Osteoblast (primary cell): ENCODE results near the gene IL17RD. TPM values are rescaled to one million over a fixed set of nuclear protein-coding genes. Genes with fewer than 3 reads are reported as not detected.

Experiments used
- DNase-seq: peaks from one replicate; pipeline ENCODE4 v3.0.0; 2011; ENCODE audit warnings: low spot score, mixed read lengths; ENCODE audit not compliant: insufficient read length; ENCODE audit errors: missing footprints
- H2AFZ ChIP-seq: 2 replicates; pipeline ENCODE4 v1.6.0; 2011; ENCODE audit warnings: mild to moderate bottlenecking, low read length
- H3K27ac ChIP-seq: 2 replicates; pipeline ENCODE4 v1.5.1; 2011; ENCODE audit warnings: mild to moderate bottlenecking, low read depth, low read length, moderate library complexity
- H3K27me3 ChIP-seq: 2 replicates; pipeline ENCODE4 v1.6.0; 2012; ENCODE audit warnings: mild to moderate bottlenecking, control low read depth, inconsistent platforms, low read length, moderate library complexity; ENCODE audit not compliant: insufficient read depth
- H3K36me3 ChIP-seq: 2 replicates; pipeline ENCODE4 v1.5.1; 2011; ENCODE audit warnings: mild to moderate bottlenecking, low read length, control low read depth, moderate library complexity; ENCODE audit not compliant: insufficient read depth
- H3K4me1 ChIP-seq: 2 replicates; pipeline ENCODE4 v1.5.1; 2011; ENCODE audit warnings: mild to moderate bottlenecking, low read length, control low read depth, moderate library complexity; ENCODE audit not compliant: insufficient read depth
- H3K4me2 ChIP-seq: 2 replicates; pipeline ENCODE4 v1.6.0; 2011; ENCODE audit warnings: mild to moderate bottlenecking, low read length; ENCODE audit not compliant: insufficient read depth
- H3K4me3 ChIP-seq: fragments of 200-600 bp; sonication (generic); 3 replicates; pipeline ENCODE4 v1.5.1; 2012; ENCODE audit warnings: mild to moderate bottlenecking, low read length, inconsistent platforms; ENCODE audit not compliant: insufficient read depth
- H3K79me2 ChIP-seq: 2 replicates; pipeline ENCODE4 v1.6.0; 2012; ENCODE audit warnings: mild to moderate bottlenecking, low read length, control low read depth, inconsistent platforms; ENCODE audit not compliant: insufficient read depth
- H3K9me3 ChIP-seq: 2 replicates; pipeline ENCODE4 v1.5.1; 2011; ENCODE audit warnings: low read depth, low read length, control low read depth
- H4K20me1 ChIP-seq: 2 replicates; pipeline ENCODE4 v1.6.0; 2012; ENCODE audit warnings: mild to moderate bottlenecking, low read length, control low read depth; ENCODE audit not compliant: insufficient read depth
- CTCF ChIP-seq: IDR thresholded peaks from 2 replicates; pipeline ENCODE4 v1.5.1; 2011; ENCODE audit warnings: mild to moderate bottlenecking, low read depth, low read length, moderate library complexity; ENCODE audit errors: extremely low read depth
- total RNA-seq: library from RNA; depleted of rRNA; stranded (reverse); fragments of >200 nt; gene quantifications from 2 replicates; pipeline ENCODE4 v1.2.3, GENCODE V29; 2012

Gene IL17RD
- total RNA-seq, 1 donor: 2.2 TPM

- Histone ChIP-seq H4K20me1 (no peaks in the 10 kb centered on the region), H3K4me1 (no peaks in the 10 kb centered on the region), H3K79me2 (no peaks in the 10 kb centered on the region), H3K4me2 (no peak overlapping the region), H3K27ac (no peak overlapping the region), H3K9me3 (no peaks in the 10 kb centered on the region), H3K4me3 (no peak overlapping the region), H3K27me3 (peaks cover 9% of the 10 kb centered on the region), H2AFZ (no peak overlapping the region), H3K36me3 (no peaks in the 10 kb centered on the region)
- TF ChIP-seq CTCF: no peak
- DNase-seq: no peak
Observed at GRCh38 chr3:57041674-57042073, 123.5 kb downstream of the IL17RD start.

Other genes starting within 250 kb of the IL17RD start
- not detected in 2 replicates for gene SPATA12, start 104.7 kb downstream of the IL17RD start, total RNA-seq
- gene HESX1, start 34.6 kb upstream of the IL17RD start, total RNA-seq: 0.29 and 0.72 TPM in 2 replicates
- gene APPL1, start 62.4 kb upstream of the IL17RD start, total RNA-seq: 53.6 and 63.9 TPM in 2 replicates
- not detected in 2 replicates for gene ASB14, start 127.3 kb upstream of the IL17RD start, total RNA-seq